K562 (cell line): ENCODE data around the gene FSTL4. TPM values are rescaled to one million over a fixed set of nuclear protein-coding genes. Genes with fewer than 3 reads are reported as not detected.

Experiments used
- ATAC-seq: fragments of 200-7000 bp; cut with Tn5 transposase; 3 replicates; pipeline ENCODE4 v1.9.1; 2020; ENCODE audit warnings: moderate library complexity
- BruUV-seq: library from RNA; stranded (reverse); fragments of 400-500 nt; replicated peaks from 2 replicates; lab custom pipeline; 2021; lab: Mats Ljungman, UMichigan
- CTCF ChIA-PET: fragments of 300-600 bp; formaldehyde crosslinking; extraction: SDS; loops from one replicate; lab custom pipeline; 2021; ENCODE audit warnings: low intra/inter-chr PET ratio; lab: Yijun Ruan, JAX
- POLR2A ChIA-PET: fragments of 300-600, 350-650 bp; sonication (Branson Sonifier 250); formaldehyde crosslinking; extraction: SDS; loops from one replicate; lab custom pipeline; 2021; ENCODE audit warnings: antibody characterized with exemption, inconsistent platforms; lab: Yijun Ruan, JAX
- DNase-seq, 4 experiments: peaks; one replicate each; pipeline versions ENCODE4 v3.0.0 to v3.0.0-alpha.2; 2011 to 2018; ENCODE audit warnings: low spot score in 3 of 4, mixed read lengths in 3 of 4; ENCODE audit errors: extremely low read depth in 1 of 4
- FAIRE-seq: peaks from 2 replicates; lab custom pipeline; 2011; peaks lifted over from hg19 to GRCh38; lab: Jason Lieb, UNC
- H2AFZ ChIP-seq: 2 replicates; pipeline ENCODE4 v1.6.0; 2011; ENCODE audit warnings: low read depth, low read length, control low read depth, inconsistent platforms
- H3K27ac ChIP-seq: fragments of 200-600 bp; 3 replicates; pipeline ENCODE4 v1.8.0; 2011; ENCODE audit warnings: low read depth, mild to moderate bottlenecking, control low read depth, inconsistent platforms, low read length, moderate library complexity, mixed read lengths; ENCODE audit errors: extremely low read depth
- H3K27me3 ChIP-seq, 2 experiments: fragments of 300-600 bp in 1 of 2; 2 replicates in 1 of 2; 3 replicates in 1 of 2; pipeline versions ENCODE4 v1.6.0 to v1.8.0; 2011; ENCODE audit warnings: inconsistent platforms in 2 of 2, low read length in 2 of 2, mild to moderate bottlenecking in 1 of 2, mixed read lengths in 1 of 2, moderate library complexity in 1 of 2; ENCODE audit not compliant: control insufficient read depth in 2 of 2, insufficient read depth in 2 of 2
- H3K36me3 ChIP-seq: fragments of 300-600 bp; 3 replicates; pipeline ENCODE4 v1.8.0; 2011; ENCODE audit warnings: mild to moderate bottlenecking, low read length, inconsistent platforms; ENCODE audit not compliant: control insufficient read depth, insufficient read depth
- H3K4me1 ChIP-seq, 2 experiments: fragments of 200-600 bp in 1 of 2; replicated peaks in 1 of 2; 2 replicates in 1 of 2; 3 replicates in 1 of 2; pipeline versions ENCODE4 v1.5.1 to v1.8.0; 2011; ENCODE audit warnings: inconsistent platforms in 2 of 2, low read length in 2 of 2, mild to moderate bottlenecking in 1 of 2, mixed read lengths in 1 of 2, moderate library complexity in 1 of 2; ENCODE audit not compliant: control insufficient read depth in 2 of 2, insufficient read depth in 2 of 2
- H3K4me2 ChIP-seq: 2 replicates; pipeline ENCODE4 v1.6.1; 2011; ENCODE audit warnings: low read length, control low read depth, inconsistent platforms, mixed read lengths; ENCODE audit not compliant: insufficient read depth
- H3K4me3 ChIP-seq: fragments of 200-600 bp; sonication (generic), shearing (Covaris generic); 2 replicates; pipeline ENCODE4 v1.5.1; 2016; ENCODE audit warnings: control low read depth, inconsistent platforms
- H3K79me2 ChIP-seq: fragments of 200-600 bp; 3 replicates; pipeline ENCODE4 v1.8.0; 2011; ENCODE audit warnings: low read length, inconsistent platforms; ENCODE audit not compliant: control insufficient read depth, insufficient read depth
- H3K9ac ChIP-seq, 2 experiments: 2 replicates each; pipeline versions ENCODE4 v1.6.0 to v1.6.1; 2011; ENCODE audit warnings: low read depth in 2 of 2, low read length in 2 of 2, control low read depth in 1 of 2, inconsistent platforms in 1 of 2, mild to moderate bottlenecking in 1 of 2, mixed read lengths in 1 of 2; ENCODE audit not compliant: insufficient read depth in 1 of 2
- H3K9me1 ChIP-seq: one replicate; pipeline ENCODE4 v1.6.0; 2011; ENCODE audit warnings: inconsistent platforms, mild to moderate bottlenecking, low read length, moderate library complexity; ENCODE audit not compliant: control insufficient read depth, insufficient read depth
- H3K9me3 ChIP-seq: replicated peaks from 2 replicates; pipeline ENCODE4 v1.5.1; 2011; ENCODE audit warnings: low read depth, low read length, inconsistent platforms; ENCODE audit not compliant: control insufficient read depth, insufficient read depth
- H4K20me1 ChIP-seq: replicated peaks from 2 replicates; pipeline ENCODE4 v1.6.1; 2011; ENCODE audit warnings: low read length, inconsistent platforms, mixed read lengths; ENCODE audit not compliant: control insufficient read depth, insufficient read depth
- MIER1 ChIP-seq: fragments of 450-650 bp; IDR thresholded peaks from 2 replicates; pipeline ENCODE4 v1.6.1; 2016; ENCODE audit warnings: antibody characterized with exemption, mild to moderate bottlenecking, low read depth
- PHB ChIP-seq: fragments of 250-450 bp; sonication (Bioruptor Pico); IDR thresholded peaks from 2 replicates; pipeline ENCODE4 v1.5.0; 2021
- PURB ChIP-seq: sonication (generic); formaldehyde crosslinking; IDR thresholded peaks from 2 replicates; pipeline ENCODE4 v1.9.0; 2021; ENCODE audit warnings: low read depth, mild to moderate bottlenecking, missing genetic modification reagents
- RAD21 ChIP-seq, 2 experiments: fragments of 250-450 bp in 1 of 2; fragments of 450-650 bp in 1 of 2; sonication (Bioruptor Pico) in 1 of 2; formaldehyde crosslinking in 1 of 2; IDR thresholded peaks in 1 of 2; conservative IDR thresholded peaks in 1 of 2; 2 replicates each; pipeline versions ENCODE4 v1.4.0 to v1.8.0; 2020 to 2022; ENCODE audit warnings: mild to moderate bottlenecking in 2 of 2, moderate library complexity in 1 of 2
- RBM39 ChIP-seq: fragments of 200-400 bp; formaldehyde crosslinking; optimal IDR thresholded peaks from 2 replicates; pipeline ENCODE3; 2018; ENCODE audit warnings: low read depth, low read length
- ZEB2 ChIP-seq: fragments of 450-650 bp; IDR thresholded peaks from 2 replicates; pipeline ENCODE4 v1.6.1; 2016
- WGBS: fragments of 100-300 bp; shearing (Covaris generic); methylation state at CpG from one replicate; pipeline ENCODE4 v1.1.6; 2016; ENCODE audit warnings: low coverage, mixed read lengths; ENCODE audit not compliant: insufficient coverage; ENCODE audit errors: missing lambda C conversion rate; 5-methylcytosine and 5-hydroxymethylcytosine counted together
- in situ Hi-C: fragments of 300-500 bp; cut with MboI; formaldehyde crosslinking; loops from 4 replicates; pipeline ENCODE4 v1.15.0; 2018; ENCODE audit warnings: inconsistent platforms, mixed read lengths
- intact Hi-C: fragments of 100-400 bp; cut with micrococcal nuclease; formaldehyde crosslinking; loops from 2 replicates; pipeline ENCODE4 v1.14.2; 2022
- polyA plus RNA-seq, 8 experiments: library from polyadenylated mRNA; depleted of rRNA in 4 of 8; stranded (reverse) in 5 of 8; unstranded in 3 of 8; fragments of >200 nt; fragmentation: Nextera tagmentation in 2 of 8; fragmentation: Illumina TruSeq in 1 of 8; extraction: Ambion mirVana in 2 of 8; extraction: Trizol in 1 of 8; gene quantifications; 2 replicates each; pipeline versions ENCODE4 v1.2.1 to v1.2.3, GENCODE V29; 2011 to 2014; ENCODE audit warnings: inconsistent platforms in 1 of 8, missing spikeins in 1 of 8
- total RNA-seq, 7 experiments: library from RNA; depleted of rRNA in 6 of 7; stranded (reverse); fragments of >200 nt in 6 of 7; fragmentation: Illumina TruSeq in 2 of 7; extraction: Trizol in 2 of 7; gene quantifications; 2 replicates each; pipeline versions ENCODE4 v1.2.1 to v1.2.3, GENCODE V29; 2011 to 2021; ENCODE audit warnings: low replicate concordance in 1 of 7
- TF ChIP-seq, protein P1 (sequence below): fragments of 250-450 bp; sonication (Bioruptor Pico); IDR thresholded peaks from 2 replicates; pipeline ENCODE4 v1.5.0; 2021

FSTL4 gene
- total and polyA plus RNA-seq, 9 of the 15 experiments (the other 6 are each of a cell fraction or from before 2014, with no cell fraction given): 0.08 to 0.18 (median 0.10) TPM; not detected in 5

DNA sequence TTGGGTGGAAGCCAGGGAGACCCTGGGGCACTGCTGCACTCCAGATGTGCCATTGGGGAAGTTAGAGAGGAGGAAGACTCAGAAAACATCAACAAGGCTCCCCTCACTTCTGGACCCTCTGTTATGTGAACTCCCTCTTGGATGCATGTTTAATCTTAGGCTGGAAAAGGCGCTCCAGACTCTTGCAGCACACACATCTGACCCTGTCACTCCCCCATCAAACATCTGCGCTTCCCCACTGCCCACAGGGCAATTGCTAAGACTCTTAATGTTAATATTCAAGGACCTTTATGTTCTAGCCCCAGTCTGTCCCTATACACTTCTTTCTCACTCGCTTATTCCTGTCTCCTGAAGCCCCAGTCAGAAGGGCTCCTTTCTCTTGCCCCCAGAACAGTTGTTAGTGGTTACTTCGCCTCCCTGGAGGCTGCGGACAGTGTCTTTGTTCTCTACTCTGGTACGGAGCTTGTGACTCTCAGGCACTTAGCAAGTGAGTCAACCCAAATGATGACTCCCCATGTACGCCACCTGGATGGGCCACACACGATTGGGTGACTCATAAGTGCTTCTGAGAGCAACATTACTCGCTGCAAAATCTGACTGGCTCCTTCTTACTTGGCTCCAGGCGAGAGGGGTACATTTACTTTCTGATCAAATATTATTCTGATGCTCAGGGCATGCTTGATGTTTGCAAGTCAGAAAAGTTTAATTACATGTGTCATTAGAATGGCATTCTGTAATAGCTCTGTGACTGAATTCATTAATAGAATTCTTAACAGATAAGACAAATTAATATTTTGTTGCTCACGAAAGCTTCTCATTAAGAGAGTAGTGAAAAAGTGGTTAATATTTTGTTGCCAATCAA, 366.9 kb downstream of the FSTL4 start (continued):
- TF ChIP-seq ZEB2 (peak; percentile 76; the same call in 1 of the 2 replicates), PURB (CRISPR knock-in tag) (no peak), RAD21 (CRISPR knock-in tag; conservative IDR thresholded peaks at IDR 0.05 in 1 of 2, IDR thresholded peaks at IDR 0.05 in 1 of 2) (no peak), PHB (CRISPR knock-in tag) (no peak), RBM39 (no peak)
- TF ChIP-seq, protein P1, sequence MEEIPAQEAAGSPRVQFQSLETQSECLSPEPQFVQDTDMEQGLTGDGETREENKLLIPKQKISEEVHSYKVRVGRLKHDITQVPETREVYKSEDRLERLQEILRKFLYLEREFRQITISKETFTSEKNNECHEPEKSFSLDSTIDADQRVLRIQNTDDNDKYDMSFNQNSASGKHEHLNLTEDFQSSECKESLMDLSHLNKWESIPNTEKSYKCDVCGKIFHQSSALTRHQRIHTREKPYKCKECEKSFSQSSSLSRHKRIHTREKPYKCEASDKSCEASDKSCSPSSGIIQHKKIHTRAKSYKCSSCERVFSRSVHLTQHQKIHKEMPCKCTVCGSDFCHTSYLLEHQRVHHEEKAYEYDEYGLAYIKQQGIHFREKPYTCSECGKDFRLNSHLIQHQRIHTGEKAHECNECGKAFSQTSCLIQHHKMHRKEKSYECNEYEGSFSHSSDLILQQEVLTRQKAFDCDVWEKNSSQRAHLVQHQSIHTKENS (CRISPR knock-in tag): no peak

DNA sequence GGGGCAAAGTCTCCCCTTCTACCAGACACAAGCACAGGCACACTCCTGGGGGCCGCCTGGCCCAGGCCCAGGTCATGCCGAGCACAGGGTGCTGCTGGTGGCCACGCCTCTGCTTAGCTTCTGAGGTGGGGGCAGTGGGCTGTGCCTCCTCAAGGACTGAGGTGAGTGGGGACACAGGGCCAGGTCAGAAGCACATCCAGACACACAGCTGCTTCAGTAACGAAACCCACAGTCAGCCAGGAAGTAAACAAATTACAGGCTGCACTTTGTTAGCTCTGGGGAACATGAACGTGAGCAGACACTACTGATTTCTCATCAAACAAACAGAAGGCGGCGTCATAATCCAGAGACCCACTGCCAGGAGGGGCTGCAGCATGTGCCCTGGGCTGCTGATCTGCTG, 368.1 kb downstream of the FSTL4 start:
- no peak for ATAC-seq
- TF ChIP-seq MIER1: no peak
- FAIRE-seq: no peak

More for the DNA sequence above, 368.1 kb downstream of the FSTL4 start:
- Histone ChIP-seq H3K36me3 (no peaks in the 10 kb centered on the region), H3K27me3 (no peaks in the 10 kb centered on the region), H3K9me1 (peaks cover 3% of the 10 kb centered on the region), H3K79me2 (no peaks in the 10 kb centered on the region), H2AFZ (no peak overlapping the region), H3K4me3 (no peak overlapping the region), H4K20me1 (0 out of 2 replicates have a peak, but pooled peaks cover 2% of the 10 kb centered on the region), H3K4me1 (peaks cover 37 to 53% of the 10 kb centered on the region in 2 experiments), H3K9ac (peak overlapping the region in 1 of 2 experiments; percentile 14; a peak in 1 of 4 replicates), H3K27ac (no peak overlapping the region), H3K9me3 (no peaks in the 10 kb centered on the region; the same call in 1 of the 2 replicates), H3K4me2 (no peak overlapping the region)
- BruUV-seq: no TSS peak
- in situ Hi-C loops: no loop called here
- ChIA-PET POLR2A (interaction anchor here (0.6 kb wide), 1 partner anchor 408 kb away, joined by 5 read pairs; no protein-coding TSS in a partner anchor), CTCF (no interaction called here)
- WGBS: 74% methylated on average over 5 of the region's 7 CpGs
- intact Hi-C loops: no loop called here
- no peak for DNase-seq
